GF-D8 (cell line): ENCODE measurements around the gene CFC1.
"Not testable (repeated sequence)": the region's sequence is repeated elsewhere in the genome, so short reads cannot be mapped to it uniquely, and the experiment has no call there.

Experiments
- DNase-seq: peaks from one replicate; lab custom pipeline; 2025; lab: John Stamatoyannopoulos, UW

The CFC1 gene

GRCh38 chr2:130583582-130583981 is 15.8 kb downstream of the CFC1 start:
- DNase-seq, result not testable (repeated sequence)

- DNase-seq, result not testable (repeated sequence)
Observed at GRCh38 chr2:130582970-130583369, 16.4 kb downstream of the CFC1 start.

- not testable (repeated sequence) for DNase-seq
Observed at GRCh38 chr2:130581491-130581890, 17.9 kb downstream of the CFC1 start.

DNA sequence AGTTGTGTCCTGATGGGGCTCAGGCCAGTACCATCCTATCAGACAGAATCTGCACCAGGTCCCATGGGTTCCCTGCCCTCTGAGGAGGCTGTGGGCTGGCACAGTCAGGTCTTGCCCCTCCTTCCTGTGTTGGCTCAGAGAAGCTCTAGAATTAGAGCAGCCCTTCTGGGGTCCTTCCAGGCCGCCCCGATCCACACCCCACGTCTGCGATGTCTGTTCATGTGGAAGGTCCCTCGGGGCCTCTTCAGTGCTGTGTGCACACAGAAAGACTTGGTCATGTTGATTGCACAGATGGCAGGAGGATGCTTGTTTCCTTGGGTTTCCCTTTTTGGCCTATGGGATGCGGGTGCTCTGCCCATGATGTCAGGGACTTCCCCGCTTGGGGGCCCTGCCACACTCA is 20.3 kb downstream of the CFC1 start:
- not testable (repeated sequence) for DNase-seq

GRCh38 chr2:130577559-130577958 is 21.8 kb downstream of the CFC1 start:
- DNase-seq, result not testable (repeated sequence)

GRCh38 chr2:130576209-130576784 is 23.1 kb downstream of the CFC1 start:
- DNase-seq, result not testable (repeated sequence)

DNA sequence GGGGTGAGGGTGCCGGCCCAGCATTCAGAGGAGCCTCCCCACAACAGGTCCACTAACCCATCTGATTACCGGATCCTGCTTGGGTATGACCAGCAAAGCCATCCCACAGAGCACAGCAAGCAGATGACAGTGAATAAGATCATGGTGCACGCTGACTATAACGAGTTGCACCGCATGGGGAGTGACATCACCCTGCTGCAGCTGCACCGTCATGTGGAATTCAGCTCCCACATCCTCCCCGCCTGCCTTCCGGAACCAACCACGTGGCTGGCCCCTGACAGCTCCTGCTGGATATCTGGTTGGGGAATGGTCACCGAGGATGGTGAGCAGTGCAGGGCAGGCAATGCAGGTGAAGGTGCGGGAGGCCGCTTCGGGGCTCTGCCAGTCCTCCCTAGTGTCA is 25.1 kb downstream of the CFC1 start:
- not testable (repeated sequence) for DNase-seq

- not testable (repeated sequence) for DNase-seq
Observed at GRCh38 chr2:130571929-130572328, 27.4 kb downstream of the CFC1 start.

DNA sequence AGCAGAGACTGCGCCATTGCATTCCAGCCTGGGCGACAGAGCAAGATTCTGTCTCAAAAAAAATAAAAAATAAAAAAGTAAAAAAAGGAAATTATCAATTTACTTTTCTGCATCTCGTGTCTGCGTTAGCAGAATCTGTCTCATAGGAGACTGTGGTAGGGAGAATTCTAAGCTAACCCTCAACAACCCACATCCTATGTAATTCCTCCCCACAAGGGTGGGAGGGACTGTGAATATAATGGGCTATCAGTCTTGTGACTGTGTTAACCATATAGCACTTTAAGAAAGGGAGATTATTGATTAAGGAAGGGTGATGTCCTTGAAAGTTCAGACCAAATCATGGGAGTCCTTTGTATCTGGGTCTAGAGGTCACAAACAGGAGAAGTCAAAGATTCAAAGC is 33.2 kb downstream of the CFC1 start:
- not testable (repeated sequence) for DNase-seq

DNA sequence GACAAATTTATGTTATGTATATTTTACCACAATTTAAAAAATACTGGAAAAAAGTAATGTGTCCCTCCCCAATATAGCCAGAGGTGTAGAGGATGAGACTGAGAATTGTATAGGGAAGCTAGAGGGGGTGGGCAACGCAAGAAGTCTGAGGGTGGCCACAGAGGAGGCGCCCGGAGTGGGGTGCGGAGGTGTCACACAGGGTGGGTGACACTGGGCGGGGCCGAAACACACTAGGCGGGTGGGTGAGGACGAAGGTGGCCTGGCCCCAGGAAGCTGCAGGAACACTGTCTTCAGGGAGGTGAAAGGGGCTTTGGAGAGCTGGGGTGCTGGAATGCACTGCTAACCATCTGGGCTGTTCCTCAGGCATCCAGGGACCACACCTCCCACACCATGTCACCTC is 42.9 kb downstream of the CFC1 start:
- not testable (repeated sequence) for DNase-seq

- DNase-seq, result not testable (repeated sequence)
Observed at GRCh38 chr2:130554178-130554577, 45.2 kb downstream of the CFC1 start.

GRCh38 chr2:130549475-130549874 is 49.9 kb downstream of the CFC1 start:
- DNase-seq, result not testable (repeated sequence)

- DNase-seq, result not testable (repeated sequence)
Observed at GRCh38 chr2:130548418-130548817, 51.0 kb downstream of the CFC1 start.

GRCh38 chr2:130544978-130545377 is 54.4 kb downstream of the CFC1 start:
- DNase-seq, result not testable (repeated sequence)

- not testable (repeated sequence) for DNase-seq
Observed at GRCh38 chr2:130543785-130544528, 55.4 kb downstream of the CFC1 start.

- DNase-seq, result not testable (repeated sequence)
Observed at GRCh38 chr2:130542789-130543188, 56.6 kb downstream of the CFC1 start.
